Subcutaneous abdominal adipose tissue (tissue), 5 donors: ENCODE results near the gene CEBPB.

Source experiments
- H3K27ac ChIP-seq: one replicate; pipeline ENCODE4 v1.7.0; 2013; ENCODE audit warnings: low read depth, mild to moderate bottlenecking, inconsistent platforms, low read length, moderate library complexity
- H3K27me3 ChIP-seq, 5 donors: one replicate each; pipeline ENCODE4 v1.7.0; 2013; ENCODE audit warnings: low read length in 5 of 5, inconsistent platforms in 1 of 5; ENCODE audit not compliant: control insufficient read depth in 5 of 5, insufficient read depth in 4 of 5
- H3K36me3 ChIP-seq, 5 donors: one replicate each; pipeline ENCODE4 v1.7.0; 2013; ENCODE audit warnings: low read length in 5 of 5; ENCODE audit not compliant: control insufficient read depth in 5 of 5, insufficient read depth in 5 of 5
- H3K4me1 ChIP-seq, 5 donors: one replicate each; pipeline ENCODE4 v1.7.0; 2013; ENCODE audit warnings: low read length in 5 of 5, mild to moderate bottlenecking in 3 of 5, moderate library complexity in 1 of 5; ENCODE audit not compliant: control insufficient read depth in 5 of 5, insufficient read depth in 5 of 5
- H3K4me3 ChIP-seq, 5 donors: one replicate each; pipeline ENCODE4 v1.7.0; 2013; ENCODE audit warnings: low read length in 5 of 5, low read depth in 1 of 5
- H3K9ac ChIP-seq, 5 donors: one replicate each; pipeline ENCODE4 v1.7.0; 2013; ENCODE audit warnings: low read length in 5 of 5, mild to moderate bottlenecking in 4 of 5, moderate library complexity in 3 of 5
- H3K9me3 ChIP-seq, 5 donors: one replicate each; pipeline ENCODE4 v1.7.0; 2013; ENCODE audit warnings: low read length in 5 of 5; ENCODE audit not compliant: control insufficient read depth in 5 of 5
- donor health status: healthy.
- donor health status: healthy.
- donor health status: healthy.
- donor health status: healthy.
- donor health status: healthy.

The CEBPB gene

GRCh38 chr20:50217207-50217949, 26.7 kb downstream of the CEBPB start:
- H3K27me3 ChIP-seq: no peaks in the 10 kb centered on the region
- H3K4me1 ChIP-seq: peaks cover 0 to 55% (median 43%) of the 10 kb centered on the region in 5 donors
- peak overlapping the region; percentile 94 for H3K27ac ChIP-seq
- peaks cover 0 to 6% (median 3%) of the 10 kb centered on the region in 5 donors for H3K9me3 ChIP-seq
- H3K9ac ChIP-seq: no peak overlapping the region
- no peaks in the 10 kb centered on the region for H3K36me3 ChIP-seq
- no peak overlapping the region for H3K4me3 ChIP-seq

GRCh38 chr20:50218987-50219435, 28.4 kb downstream of the CEBPB start:
- Histone ChIP-seq H3K4me3 (no peak overlapping the region), H3K9me3 (peaks cover 0 to 7% (median 3%) of the 10 kb centered on the region in 5 donors), H3K27ac (peak overlapping the region; percentile 94), H3K9ac (no peak overlapping the region), H3K36me3 (no peaks in the 10 kb centered on the region), H3K27me3 (no peaks in the 10 kb centered on the region), H3K4me1 (peaks cover 0 to 64% (median 44%) of the 10 kb centered on the region in 5 donors)

GRCh38 chr20:50219600-50219999, 29.0 kb downstream of the CEBPB start:
- H3K27ac ChIP-seq: peak overlapping the region; percentile 94
- no peaks in the 10 kb centered on the region for H3K36me3 ChIP-seq
- H3K4me1 ChIP-seq: peaks cover 1 to 63% (median 48%) of the 10 kb centered on the region in 5 donors
- no peaks in the 10 kb centered on the region for H3K27me3 ChIP-seq
- peak overlapping the region in 3 of 5 donors; percentile 2 to 71 (median 22) for H3K9ac ChIP-seq
- H3K4me3 ChIP-seq: no peak overlapping the region
- H3K9me3 ChIP-seq: peaks cover 0 to 12% (median 3%) of the 10 kb centered on the region in 5 donors

- Histone ChIP-seq H3K27ac (peak overlapping the region; percentile 94), H3K4me1 (peaks cover 7 to 63% (median 45%) of the 10 kb centered on the region in 5 donors), H3K9ac (peak overlapping the region; percentile 22 to 72 (median 65)), H3K36me3 (no peaks in the 10 kb centered on the region), H3K9me3 (peaks cover 0 to 12% (median 3%) of the 10 kb centered on the region in 5 donors), H3K4me3 (no peak overlapping the region), H3K27me3 (no peaks in the 10 kb centered on the region)
These were observed 29.7 kb downstream of the CEBPB start for GRCh38 chr20:50220093-50220893.

- H3K36me3 ChIP-seq: no peaks in the 10 kb centered on the region
- peaks cover 0 to 12% (median 3%) of the 10 kb centered on the region in 5 donors for H3K9me3 ChIP-seq
- no peaks in the 10 kb centered on the region for H3K27me3 ChIP-seq
- H3K4me3 ChIP-seq: no peak overlapping the region
- H3K4me1 ChIP-seq: peaks cover 7 to 61% (median 42%) of the 10 kb centered on the region in 5 donors
- peak overlapping the region; percentile 94 for H3K27ac ChIP-seq
- peak overlapping the region in 4 of 5 donors; percentile 51 to 72 (median 68) for H3K9ac ChIP-seq
These were observed 30.3 kb downstream of the CEBPB start for GRCh38 chr20:50220894-50221365.

- Histone ChIP-seq H3K9ac (peak overlapping the region; percentile 48 to 72 (median 70)), H3K36me3 (no peaks in the 10 kb centered on the region), H3K4me3 (no peak overlapping the region), H3K27ac (peak overlapping the region; percentile 94), H3K4me1 (peaks cover 8 to 66% (median 44%) of the 10 kb centered on the region in 5 donors), H3K27me3 (no peaks in the 10 kb centered on the region), H3K9me3 (peaks cover 0 to 12% (median 3%) of the 10 kb centered on the region in 5 donors)
These were observed 31.1 kb downstream of the CEBPB start for GRCh38 chr20:50221501-50222308.

- H3K27me3 ChIP-seq: no peaks in the 10 kb centered on the region
- peaks cover 8 to 65% (median 44%) of the 10 kb centered on the region in 5 donors for H3K4me1 ChIP-seq
- H3K27ac ChIP-seq: peak overlapping the region; percentile 94
- H3K36me3 ChIP-seq: no peaks in the 10 kb centered on the region
- peaks cover 0 to 12% (median 3%) of the 10 kb centered on the region in 5 donors for H3K9me3 ChIP-seq
- peak overlapping the region in 4 of 5 donors; percentile 48 to 70 (median 59) for H3K9ac ChIP-seq
- H3K4me3 ChIP-seq: no peak overlapping the region
These were observed 31.8 kb downstream of the CEBPB start for GRCh38 chr20:50222309-50223038.

GRCh38 chr20:50223039-50224005, 32.7 kb downstream of the CEBPB start:
- Histone ChIP-seq H3K27me3 (no peaks in the 10 kb centered on the region), H3K36me3 (no peaks in the 10 kb centered on the region), H3K27ac (peak overlapping the region; percentile 94), H3K4me3 (no peak overlapping the region), H3K9me3 (peaks cover 0 to 12% (median 3%) of the 10 kb centered on the region in 5 donors), H3K4me1 (peaks cover 8 to 65% (median 44%) of the 10 kb centered on the region in 5 donors), H3K9ac (peak overlapping the region in 3 of 5 donors; percentile 11 to 65 (median 53))
